GM21447 (cell line): ENCODE measurements around the gene FICD.
"Not testable (repeated sequence)": the region's sequence is repeated elsewhere in the genome, so short reads cannot be mapped to it uniquely, and the experiment has no call there.

Experiments
- ATAC-seq: cut with Tn5 transposase; IDR thresholded peaks from one replicate; pipeline ENCODE4 v1.9.1; 2021; ENCODE audit not compliant: unreplicated experiment

FICD gene

DNA sequence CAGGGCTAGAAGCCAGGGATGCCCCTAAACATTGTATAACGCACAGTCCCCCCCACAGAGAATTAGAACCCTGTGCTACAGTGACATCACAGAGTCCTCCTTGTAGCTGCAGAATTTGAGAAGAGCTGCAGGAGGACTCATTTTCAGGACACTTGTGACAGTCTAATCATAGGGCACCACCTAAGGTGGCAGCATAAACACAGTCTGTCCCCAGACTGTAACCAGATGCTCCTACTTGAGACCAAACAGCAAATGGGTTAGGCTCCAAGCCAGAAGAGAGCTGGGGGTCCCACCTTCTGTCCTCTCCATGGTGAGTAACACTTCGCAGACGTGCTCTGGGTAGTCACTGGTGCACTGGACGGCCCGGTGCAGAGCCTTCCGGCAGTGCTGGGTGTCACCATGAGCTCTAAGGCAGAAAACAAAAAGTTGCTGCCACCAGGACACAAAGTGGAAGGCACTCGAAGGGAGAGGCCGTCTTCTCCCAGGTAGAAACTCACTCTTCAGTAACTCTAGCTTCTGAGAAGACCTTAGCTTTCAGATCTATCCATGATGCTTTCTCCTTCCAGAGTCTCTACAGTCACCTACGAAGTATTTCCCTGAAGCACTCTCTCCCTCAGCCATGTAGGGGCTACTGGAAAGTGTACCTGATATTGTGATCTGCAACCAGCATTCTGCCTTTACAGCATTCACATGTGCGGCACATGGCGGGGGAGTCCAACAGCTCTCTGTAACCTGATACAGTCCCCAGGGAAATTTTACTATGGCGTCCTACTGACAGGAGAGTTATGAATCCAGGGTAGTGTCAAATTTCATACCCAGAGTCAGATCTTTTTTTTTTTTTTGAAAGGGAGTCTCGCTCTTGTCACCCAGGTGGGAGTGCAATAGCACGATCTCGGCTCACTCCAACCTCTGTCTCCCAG lies 17.1 kb downstream of the FICD start:
- ATAC-seq, result no peak

DNA sequence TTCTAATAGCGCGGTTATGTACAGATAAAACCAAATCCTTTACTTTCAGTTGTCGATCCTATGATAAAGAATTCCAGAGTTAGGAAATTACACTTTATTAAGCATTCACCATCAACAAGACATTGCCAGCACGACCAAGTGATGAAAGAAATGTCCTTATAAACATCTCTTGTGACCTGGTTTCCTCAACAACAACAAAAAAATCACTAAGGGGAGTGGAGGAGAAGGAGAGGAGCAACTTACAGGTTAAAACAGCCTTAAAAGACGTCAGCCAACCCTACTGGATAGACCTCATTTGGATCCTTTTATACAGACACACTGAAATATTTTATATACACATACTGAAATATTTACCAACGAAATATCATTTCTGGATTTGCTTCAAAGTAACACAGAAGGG lies 23.1 kb downstream of the FICD start:
- ATAC-seq, result no peak

DNA sequence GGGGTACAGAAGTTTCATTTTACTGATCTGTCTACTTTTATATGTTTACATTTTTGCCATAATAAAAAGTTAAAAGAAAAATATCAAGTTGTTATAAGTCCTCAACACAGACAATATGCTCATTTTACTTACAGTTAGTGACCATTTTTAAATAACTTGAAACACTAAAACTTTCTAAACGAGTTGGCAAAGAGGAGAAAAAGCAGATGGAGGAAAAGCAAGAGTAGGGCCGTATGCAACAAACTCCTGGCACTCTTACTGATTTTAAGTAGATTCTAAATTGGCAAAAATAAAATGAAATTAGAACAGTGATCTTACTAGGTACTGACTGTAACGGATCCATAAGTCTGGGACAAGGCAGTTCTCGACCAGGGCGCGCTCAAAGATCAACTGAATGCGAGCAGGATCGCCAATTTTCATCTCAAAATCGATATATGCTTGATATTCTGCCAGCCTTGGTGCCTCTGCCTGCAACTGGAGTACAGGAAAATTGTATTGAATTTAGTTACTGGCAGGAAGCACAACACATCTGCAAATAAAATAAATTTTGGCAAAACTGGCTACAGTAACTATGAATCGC lies 23.6 kb downstream of the FICD start:
- ATAC-seq, result no peak

DNA sequence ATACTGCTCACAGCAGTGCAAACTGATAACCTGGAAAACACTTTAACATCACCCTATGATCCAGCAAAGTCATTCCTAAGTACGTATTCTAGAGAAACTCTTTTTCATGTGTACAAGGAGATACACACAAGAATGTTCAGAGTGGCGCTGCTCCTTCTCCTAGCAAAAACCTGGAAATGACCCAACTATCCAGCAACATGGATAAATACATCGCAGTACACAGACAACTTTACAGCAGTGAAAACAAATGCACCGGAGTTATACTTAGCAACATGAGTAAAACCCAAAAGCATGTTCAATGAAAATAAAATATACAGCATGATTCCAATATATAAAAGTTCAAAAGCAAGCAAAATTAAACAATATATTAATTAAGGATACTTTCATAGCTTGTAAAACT lies 27.2 kb downstream of the FICD start:
- no peak for ATAC-seq

DNA sequence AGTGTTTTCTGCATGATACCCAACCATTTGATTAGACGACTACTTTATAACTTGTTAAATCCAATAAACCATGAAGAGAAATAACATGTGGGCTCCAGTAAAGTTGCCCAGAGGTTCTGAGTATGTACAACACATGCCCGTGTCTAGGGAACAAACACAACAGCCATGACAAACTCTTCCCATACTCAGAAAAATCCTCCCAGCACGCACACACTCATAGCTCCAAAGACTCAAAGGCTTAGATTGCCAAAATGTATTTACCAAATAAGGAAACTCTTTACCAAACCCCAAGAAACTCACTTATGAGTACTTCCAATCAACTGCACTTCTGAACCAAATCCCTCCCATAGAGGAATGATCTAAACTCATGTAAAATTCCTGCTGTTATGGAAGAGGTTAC lies 28.6 kb downstream of the FICD start:
- ATAC-seq, result no peak

DNA sequence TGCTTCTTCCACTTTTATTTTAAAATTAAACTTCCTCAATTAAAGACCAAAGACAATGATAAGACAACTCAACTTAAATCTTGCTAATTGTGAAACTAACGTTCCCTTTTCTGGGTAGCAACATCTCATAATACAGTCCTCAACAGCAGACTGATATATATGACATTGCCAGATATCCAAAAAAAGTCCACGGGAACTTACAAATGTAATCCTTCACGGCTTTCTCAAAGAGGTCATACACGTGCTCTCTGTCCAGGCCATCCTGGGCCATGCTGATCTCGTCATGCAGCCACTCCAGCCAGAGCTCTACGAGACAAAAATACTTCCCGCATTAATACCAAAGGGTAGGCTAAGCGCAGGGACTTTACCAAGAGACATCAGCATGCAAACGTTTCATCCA lies 32.6 kb downstream of the FICD start:
- no peak for ATAC-seq

DNA sequence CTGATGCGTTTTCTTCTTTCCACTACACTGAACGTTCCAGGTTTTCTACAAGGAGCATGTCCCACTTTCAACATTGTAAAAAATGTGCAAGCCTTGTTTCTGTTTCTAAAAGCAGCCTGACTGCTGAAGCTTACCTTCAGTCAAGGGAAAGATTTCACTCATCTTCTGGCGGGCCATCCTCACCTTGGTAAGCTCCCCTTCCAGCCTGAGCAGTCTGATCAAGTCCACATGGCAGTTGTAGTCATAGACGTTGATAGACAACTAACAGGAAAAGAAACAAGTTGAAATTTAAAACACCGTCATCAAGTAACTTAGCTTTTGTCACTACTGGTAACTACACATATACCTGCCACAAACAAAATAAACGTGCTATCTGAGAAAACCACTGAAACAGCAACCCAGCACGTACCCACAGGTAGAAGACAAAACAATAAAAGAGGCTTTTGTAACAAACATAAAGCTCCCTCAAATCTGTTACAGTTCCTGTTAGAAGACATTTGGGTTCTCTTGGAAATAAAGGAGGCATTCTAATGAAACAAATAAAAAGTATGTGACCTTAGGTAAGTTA lies 34.0 kb downstream of the FICD start:
- no peak for ATAC-seq

DNA sequence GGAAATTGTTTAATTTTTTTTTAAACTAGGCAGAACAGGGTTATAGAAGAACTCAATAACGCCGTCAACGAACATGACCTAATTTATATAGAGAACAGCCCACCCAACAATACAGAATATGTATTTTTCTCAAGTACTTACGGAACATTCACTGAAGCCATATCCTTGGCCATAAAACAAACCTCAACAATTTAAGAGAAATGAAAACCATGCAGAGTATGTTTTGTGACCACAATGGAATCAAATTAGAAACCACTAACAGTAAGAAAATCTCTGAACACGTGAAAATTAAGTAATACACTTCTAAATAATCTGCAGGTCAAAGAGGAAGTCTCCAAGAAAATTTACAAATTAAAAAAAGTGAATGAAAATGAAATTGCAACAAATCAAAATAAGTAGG lies 36.5 kb downstream of the FICD start:
- no peak for ATAC-seq

DNA sequence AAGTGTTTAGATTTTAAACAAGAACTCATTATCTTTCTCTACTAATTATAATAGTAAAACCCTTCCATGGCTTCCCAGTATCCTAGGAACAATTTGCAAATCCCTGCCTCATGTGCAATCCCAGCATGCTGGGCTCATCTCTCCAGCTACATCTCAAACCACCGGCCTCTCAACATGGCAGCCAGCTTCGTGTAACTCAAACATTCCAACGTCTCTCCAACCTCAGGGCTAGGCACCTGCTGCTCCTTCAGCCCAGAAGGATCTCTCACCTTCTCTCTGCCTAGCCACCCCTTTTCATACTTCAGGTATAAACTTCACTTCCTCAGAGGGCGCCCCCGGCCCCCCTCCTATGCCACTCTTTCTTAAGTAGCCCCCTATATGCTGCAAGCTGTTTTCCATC lies 38.7 kb downstream of the FICD start:
- ATAC-seq, result no peak

DNA sequence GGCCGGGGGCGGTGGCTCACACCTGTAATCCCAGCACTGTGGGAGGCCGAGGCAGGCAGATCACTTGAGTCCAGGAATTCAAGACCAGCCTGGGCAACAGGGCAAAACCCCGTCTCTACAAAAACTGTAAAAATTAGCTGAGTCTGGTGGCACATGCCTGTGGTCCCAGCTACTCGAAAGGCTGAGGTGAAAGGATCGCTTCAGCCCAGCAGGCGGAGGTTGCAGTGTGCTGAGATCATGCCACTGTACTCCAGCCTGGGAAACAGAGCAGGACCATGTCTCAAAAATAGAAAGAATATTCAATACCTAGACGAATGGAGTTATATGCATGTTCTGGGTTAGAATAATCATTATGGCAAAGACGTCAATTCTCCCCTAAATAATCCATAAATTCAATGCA lies 40.3 kb downstream of the FICD start:
- ATAC-seq, result not testable (repeated sequence)

DNA sequence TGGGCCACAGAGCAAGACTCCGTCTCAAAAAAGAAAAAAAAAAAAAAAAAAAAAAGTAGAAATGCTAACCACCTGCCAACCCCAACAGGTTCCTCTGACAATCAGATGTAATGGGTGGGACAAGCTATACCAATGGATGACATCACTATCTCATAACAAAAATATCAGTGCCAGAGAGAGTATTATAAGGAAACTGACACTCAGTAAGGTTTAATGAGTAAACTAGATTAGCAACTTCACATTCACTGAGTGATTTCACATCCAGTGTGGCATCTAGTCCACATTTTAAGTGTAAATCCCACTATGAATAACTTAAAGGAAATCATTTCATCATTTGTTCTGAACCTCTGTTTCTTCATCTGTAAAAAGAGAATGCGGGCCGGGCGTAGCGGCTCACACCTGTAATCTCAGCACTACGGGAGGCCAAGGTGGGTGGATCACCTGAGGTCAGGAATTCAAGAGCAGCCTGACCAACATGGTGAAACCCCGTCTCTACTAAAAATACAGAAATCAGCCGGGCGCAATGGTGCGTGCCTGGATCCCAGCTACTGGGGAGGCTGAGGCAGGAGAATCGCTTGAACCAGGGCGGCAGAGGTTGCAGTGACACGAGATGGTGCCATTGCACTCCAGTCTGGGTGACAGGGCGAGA lies 44.1 kb downstream of the FICD start:
- ATAC-seq, result no peak

DNA sequence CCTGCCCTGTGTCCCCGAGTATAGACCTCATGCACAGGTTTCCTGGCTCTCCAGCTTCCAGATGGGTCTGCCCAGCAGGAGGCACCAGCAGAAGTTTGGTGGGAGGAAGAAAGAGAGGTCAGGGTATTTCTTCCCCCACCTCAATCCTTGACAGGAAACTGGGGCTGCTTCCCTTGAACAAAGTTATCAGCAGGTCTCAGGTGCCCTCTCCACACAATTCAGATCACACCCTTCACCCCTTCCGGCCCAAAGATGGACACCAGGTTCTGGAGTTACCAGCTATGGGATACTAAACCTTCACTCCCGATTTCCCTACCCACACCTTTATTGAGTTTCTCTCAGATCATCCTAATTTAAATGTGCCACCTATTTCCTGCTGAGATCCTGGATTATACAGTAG lies 44.7 kb downstream of the FICD start:
- no peak for ATAC-seq

DNA sequence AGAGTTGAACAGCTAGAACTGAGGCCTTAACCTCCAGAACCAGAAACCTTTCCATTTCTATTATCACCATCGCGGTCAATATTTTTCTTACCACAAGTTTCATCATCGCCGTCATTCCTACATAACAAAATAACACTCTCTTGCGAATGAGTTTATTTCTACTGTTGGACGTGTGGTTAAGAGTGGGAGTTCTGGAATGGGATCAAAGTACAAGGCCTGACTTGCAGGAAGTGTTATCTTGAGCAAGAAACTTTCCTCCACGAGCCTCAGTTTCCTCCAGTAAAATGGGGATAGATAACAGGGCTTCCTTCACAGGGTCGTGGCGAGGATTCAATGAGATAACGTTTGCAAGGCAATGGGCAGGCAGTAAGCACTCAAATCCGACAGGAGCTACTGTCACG lies 45.2 kb downstream of the FICD start:
- no peak for ATAC-seq

DNA sequence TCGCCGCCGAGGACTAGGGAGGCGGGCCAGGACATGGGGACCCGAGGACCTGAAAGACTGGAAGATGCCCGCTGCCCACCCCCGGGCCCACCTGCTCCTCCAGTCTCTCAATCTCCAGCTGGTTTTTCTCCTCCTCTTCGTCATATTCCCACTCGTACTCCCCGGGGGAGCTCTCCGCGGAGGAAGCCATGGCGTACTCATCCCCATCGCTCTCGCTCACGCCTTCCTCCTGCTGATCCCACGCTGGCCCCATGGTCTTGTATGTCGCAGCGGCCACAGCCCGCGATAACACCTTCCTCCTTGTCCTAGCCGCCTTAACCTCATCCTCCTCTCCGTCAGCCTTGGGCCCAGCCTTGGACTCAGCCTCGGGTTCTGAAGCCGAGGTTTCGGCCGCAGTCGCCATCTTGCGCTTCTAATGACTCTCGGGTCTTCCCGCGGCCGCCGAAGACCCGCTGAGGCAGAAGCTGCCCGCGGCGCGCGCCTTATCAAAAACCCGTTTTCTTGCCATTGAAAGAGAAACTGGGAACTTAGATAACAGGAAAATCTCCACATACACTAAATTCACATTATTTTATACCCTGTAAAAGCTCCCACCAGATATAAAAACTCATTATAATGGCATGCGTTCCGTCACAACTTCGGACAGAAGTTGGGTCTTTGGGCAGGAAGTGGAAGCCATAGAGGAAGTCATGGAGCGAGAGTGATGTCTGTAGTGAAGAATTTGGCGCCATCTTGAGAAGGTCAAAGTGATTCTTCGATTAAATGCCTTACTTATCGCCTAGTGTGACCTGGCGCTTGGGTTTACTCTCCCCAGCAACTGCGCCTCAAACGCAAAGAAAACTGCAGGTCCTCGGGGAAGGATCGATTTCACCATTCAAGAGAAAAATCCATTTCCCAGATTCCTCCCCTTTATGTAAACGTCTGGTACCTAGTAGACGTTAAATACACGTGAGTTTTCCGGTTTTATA lies 46.0 kb downstream of the FICD start, which contains the start of gene SART3:
TSS of gene SART3 (minus strand) at position 422 of the 968 bp plus-strand sequence. CDS start at position 403, 19 bp downstream.
- peak; percentile 34 for ATAC-seq

DNA sequence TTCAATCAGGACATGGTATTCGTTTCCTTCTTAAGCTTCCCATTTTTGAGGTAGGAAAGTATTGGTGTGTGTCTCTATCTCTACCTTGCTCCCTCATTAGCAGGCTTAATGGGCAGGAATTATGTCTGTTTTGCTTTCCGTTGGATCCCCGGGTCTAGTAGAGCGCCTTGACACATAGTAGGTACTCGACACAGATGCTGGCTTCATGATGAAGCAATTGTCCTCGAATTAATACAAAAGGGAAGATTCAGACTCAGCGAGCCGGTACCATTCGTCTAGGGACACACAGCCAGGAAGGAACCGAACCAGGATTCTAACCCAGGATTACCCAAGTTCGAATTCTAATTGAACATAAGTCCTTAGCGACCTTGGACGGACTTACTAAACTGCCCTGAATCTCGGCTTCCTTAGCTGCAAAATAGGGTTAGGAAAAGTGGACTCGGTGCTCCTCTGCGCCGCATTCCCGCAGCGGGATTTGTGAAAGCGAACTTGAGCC lies 46.8 kb downstream of the FICD start:
- peak; percentile 2 for ATAC-seq

DNA sequence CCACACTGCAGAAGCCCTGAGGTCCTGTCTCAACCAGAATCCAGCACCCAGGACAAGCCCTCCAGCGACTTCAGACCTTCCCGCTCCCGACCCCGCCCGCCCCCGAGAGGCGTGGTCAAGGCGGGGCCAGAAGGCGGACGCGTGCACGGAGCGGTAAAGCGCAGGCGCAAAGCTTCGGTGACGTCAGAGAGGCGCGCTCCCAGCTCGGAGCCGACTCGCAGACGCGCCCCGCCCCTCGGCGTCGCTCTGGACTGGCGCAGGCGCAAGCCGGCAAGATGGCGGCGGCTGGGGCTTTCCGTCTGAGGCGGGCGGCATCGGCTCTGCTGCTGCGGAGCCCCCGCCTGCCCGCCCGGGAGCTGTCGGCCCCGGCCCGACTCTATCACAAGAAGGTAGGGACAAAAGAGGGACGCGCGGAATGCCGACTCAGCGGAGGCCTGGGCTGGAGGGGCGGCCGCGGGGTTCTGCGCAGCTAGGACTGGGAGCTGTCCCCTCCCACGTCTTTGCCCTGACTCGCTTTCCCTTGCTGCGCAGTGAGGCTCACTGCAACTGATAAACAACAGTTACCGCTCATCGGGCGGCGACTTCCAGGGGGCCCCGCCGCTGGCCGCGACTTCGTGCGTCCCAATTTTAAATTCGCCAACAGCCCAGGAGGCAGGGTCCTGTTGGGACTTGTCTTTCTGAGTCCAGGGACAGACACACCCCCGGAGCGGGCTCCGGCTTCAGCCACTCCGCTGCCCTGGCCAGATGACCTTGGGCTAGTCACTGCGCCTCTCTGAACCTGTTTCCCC lies 47.5 kb downstream of the FICD start, which contains the start of gene ISCU:
TSS of gene ISCU (plus strand) at position 249 of the 788 bp plus-strand sequence. CDS start at position 276, 27 bp downstream.
- ATAC-seq, result peak; percentile 56

DNA sequence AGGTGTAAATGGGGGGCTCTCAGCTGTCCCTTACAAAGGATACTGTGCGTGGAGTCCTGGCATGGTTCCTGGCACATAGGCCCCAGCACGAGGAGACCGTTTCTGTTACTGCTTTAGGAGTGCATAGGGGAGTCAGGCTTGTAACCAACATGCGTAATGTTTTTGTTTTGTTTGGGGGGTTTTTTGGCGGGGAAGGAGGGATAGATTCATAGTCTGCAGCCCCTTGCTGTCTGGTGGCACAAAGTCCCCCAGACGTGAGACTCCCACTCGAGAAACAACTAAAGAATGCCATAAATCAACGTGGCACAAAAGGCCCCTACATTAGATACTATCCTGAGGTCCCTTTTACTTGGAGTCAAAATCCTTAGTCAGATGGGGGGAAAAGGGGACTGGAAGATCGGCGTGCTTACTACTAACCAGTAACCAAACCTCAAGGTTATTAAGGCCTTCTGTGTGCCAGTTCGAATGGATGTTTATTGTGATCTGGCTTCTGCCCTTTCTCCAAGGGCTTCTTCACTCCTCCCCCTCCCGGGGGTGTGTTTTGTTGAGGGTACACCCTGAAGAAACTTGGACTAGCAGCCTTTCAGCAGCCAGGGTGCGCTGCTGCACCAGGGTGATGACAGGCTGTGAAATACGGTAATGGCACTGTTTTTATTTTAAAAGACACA lies 48.2 kb downstream of the FICD start:
- ATAC-seq, result no peak

DNA sequence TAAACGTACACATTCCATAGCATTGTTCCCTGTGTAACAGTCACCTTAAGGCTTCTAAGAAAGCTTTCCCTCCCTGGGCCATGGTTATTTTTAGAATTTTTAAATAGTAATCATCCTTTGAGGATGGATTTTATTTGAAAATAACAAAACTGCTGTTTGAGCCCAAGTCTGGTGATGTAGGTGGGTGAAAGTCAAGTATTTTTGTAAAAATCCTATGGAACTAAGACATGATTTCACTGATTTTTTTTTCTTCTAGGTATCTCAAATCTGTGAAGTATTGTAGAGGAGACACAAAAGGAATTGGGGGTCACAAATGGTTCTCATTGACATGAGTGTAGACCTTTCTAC lies 48.7 kb downstream of the FICD start:
- ATAC-seq, result no peak

DNA sequence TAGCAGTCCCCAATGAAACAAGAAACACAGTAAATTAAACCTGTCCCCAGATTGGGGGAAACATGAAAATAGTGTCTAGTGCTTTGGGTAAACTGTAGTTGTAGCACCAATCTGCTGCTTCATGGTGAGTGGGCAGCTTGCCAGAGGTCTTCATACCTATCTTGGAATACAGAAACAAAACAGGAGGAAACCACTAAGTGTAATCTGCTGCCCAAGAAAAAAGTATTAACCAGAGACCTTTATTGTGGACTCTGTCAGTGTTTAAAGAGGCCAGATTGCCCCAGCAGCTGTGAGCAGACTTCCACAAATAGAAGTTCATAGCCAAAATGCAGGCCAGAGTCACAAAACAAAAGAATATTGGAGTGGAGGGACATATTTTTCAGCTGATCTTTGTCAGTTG lies 49.6 kb downstream of the FICD start:
- no peak for ATAC-seq
